GM20000 (cell line): Measurements from ENCODE around the gene HSD17B14.

ENCODE experiments used
- DNase-seq: peaks from one replicate; pipeline ENCODE4 v3.0.0; 2012; ENCODE audit warnings: low spot score
- CTCF ChIP-seq: IDR thresholded peaks from 2 replicates; pipeline ENCODE4 v1.5.1; 2012; ENCODE audit warnings: mild to moderate bottlenecking, control low read depth; ENCODE audit errors: extremely low read depth, missing control alignments

The HSD17B14 gene

GRCh38 chr19:48868114-48868886, 32.0 kb upstream of the HSD17B14 start, which contains the start of gene PLEKHA4:
Gene PLEKHA4, minus strand, starts transcription at chr19:48868617. Its CDS starts 997 bp downstream, at chr19:48867620.
- no peak for TF ChIP-seq CTCF
- no peak for DNase-seq

- no peak for TF ChIP-seq CTCF
- no peak for DNase-seq
These were observed 31.4 kb upstream of the HSD17B14 start for GRCh38 chr19:48867746-48868113.

- no peak for DNase-seq
- no peak for TF ChIP-seq CTCF
These were observed 30.9 kb upstream of the HSD17B14 start for GRCh38 chr19:48867123-48867745.

- no peak for DNase-seq
- no peak for TF ChIP-seq CTCF
These were observed 30.4 kb upstream of the HSD17B14 start for GRCh38 chr19:48866692-48867091.

- TF ChIP-seq CTCF, result no peak
- DNase-seq, result no peak
These were observed 26.5 kb upstream of the HSD17B14 start for GRCh38 chr19:48862827-48863226.

GRCh38 chr19:48861313-48861712, 25.0 kb upstream of the HSD17B14 start:
- TF ChIP-seq CTCF, result no peak
- DNase-seq, result no peak
